HCEC 1CT (cell line): ENCODE data around the gene TSPYL2.

Experiments used
- DNase-seq: peaks from one replicate; pipeline ENCODE4 v3.0.0-alpha.2; 2017

TSPYL2 gene

DNA sequence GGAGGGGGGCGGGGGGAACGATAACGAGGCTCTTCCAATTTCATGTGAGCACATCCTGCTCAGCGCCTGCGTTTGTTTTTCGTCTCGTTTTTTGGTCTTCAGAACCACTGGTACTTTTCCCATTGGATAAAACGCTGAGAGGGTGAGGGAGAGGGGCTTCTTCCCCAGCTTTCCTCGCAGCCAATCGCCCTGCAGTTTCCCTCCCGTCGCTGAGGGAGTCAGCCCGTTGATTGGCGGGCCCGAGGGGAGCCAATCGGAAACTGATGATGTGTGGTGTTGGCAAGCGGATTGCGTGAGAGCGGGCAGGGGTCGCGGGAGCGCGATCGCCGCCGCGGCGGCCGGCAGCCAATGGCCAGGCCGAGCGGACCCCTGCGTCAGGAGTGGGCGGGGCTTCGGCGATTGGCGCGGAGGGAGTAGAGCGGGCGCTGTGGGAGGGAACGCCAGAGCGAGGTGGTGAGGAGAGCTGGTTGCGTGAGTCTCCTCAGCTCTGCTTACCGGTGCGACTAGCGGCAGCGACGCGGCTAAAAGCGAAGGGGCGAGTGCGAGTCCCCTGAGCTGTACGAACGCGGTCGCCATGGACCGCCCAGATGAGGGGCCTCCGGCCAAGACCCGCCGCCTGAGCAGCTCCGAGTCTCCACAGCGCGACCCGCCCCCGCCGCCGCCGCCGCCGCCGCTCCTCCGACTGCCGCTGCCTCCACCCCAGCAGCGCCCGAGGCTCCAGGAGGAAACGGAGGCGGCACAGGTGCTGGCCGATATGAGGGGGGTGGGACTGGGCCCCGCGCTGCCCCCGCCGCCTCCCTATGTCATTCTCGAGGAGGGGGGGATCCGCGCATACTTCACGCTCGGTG, at the start of gene TSPYL2:
Gene TSPYL2 (plus strand): TSS at position 443 of the 848 bp plus-strand sequence. CDS start 132 bp downstream, at position 575.
- DNase-seq: peak; percentile 89

DNA sequence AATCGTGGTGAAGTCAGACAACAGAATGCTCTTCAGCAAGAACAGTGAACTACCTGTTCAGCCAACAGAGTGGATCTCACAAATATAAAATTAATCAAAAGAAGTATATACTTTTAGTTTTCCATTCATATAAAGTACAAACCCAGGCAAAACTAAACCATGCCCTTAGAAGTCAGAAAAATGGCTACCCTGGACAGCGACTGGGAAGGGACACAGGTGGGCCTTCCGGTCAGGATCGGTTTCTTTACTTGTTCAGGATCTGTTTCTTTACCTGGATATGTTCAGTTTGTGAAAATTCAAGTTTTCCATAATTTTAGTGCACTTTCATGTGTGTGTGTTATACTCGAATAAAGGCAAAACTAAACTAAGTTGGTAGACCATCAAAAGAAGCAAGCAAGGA, 46.0 kb upstream of the TSPYL2 start:
- no peak for DNase-seq

DNA sequence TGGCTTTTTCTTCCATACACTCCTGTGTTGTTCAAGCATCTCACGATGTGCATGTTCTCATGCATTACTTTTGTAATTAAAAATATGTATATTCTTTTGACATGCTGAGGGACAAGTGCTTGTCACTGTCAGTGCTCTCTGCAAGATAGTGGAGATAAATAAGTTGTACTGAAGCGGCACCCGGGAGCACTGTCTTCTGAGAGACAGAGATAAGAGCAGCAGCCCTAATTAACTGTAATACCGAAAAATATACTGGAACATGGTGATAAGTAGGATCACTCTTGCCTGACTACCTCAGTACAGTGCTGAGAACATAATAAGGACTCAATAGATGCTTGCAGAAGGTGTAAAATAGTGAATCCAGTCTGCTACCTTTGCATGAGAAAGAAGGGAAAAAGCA, 42.9 kb upstream of the TSPYL2 start:
- DNase-seq: no peak

DNA sequence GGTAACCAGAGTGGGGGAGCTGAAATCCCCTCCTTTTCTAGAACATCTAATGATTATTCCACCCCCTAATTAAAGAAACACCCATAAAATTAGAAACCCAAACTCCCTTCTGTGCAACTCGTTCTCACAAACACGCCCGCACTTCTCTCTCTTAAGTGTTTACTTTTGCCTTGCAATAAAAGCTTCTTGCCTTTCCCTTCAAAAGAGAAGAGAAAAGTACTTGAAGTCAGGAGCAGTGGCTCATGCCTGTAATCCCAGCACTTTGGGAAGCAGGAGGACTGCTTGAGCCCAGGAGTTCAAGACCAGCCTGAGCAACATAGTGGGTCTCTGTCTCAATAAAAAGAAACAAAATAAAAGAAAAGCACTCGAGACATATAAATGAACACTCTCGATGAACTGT, 37.2 kb upstream of the TSPYL2 start:
- no peak for DNase-seq

DNA sequence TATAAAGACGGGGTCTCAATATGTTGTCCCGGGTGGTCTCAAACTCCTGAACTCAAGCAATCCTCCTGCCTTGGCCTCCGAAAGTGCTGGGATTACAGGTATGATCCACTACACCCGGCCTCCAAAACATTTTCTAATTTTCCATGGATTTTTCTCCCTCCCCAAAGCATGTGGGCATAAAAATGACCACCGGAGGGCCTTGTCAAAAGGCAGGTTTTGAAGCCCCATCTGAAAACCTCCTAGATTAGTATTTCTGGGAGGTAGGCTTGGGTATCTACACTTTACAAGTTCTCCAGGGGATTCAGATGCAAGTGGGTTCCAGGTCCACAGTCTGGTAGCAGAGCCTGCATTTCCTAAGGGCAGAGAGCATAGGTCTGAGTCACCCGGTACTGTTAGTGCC, 34.9 kb upstream of the TSPYL2 start:
- DNase-seq: no peak

DNA sequence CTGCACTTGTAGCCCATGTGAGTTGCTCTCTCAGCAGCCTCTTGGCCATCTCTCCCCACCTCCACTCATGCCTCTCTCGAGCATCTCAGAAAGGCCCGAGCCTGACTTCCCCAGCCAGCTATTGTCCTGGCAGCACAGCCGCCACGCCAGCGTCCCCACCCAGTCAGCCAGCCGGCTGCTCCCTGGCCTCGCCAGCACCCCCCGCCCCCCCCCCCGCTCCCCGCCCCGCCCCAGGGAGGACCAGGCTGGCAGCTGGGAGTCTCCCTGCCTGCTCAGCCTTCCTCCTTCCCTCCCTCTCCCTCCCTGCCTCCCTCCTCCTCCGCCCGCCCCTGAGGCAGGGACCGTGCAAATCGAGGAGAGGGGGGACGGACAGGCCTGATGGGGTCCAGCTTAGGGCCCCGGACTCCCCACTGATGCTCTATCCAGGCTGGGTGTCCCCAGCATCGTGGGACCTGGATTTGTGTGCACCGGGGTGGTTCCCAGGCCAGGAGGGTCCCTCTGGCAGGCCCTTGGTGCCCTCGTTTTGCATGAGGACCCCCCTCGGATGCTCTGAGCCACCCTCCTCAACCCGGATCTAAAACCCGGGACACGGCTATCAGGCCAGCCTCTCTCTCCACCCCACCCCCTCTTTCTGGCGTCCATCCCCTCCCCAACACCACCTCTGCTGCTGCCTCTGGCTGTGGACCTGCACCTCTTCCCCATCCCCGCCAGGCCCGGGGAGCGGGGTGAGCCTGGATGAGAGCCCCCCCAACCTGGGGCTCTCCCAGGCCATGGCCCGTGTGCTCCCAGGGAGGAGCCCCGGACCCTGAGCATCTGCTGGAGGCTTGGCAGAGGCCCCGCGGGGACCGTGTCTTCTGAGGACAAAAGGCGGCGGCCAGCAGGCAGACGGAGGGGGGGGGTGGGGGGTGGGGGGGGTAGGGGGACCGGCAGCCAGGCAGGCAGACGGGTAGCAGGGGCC, 33.7 kb upstream of the TSPYL2 start, which contains the start of gene GPR173:
Gene GPR173 (plus strand): TSS at position 621 of the 958 bp plus-strand sequence. CDS start 27,833 bp downstream, outside the sequence.
- DNase-seq: peak; percentile 66

DNA sequence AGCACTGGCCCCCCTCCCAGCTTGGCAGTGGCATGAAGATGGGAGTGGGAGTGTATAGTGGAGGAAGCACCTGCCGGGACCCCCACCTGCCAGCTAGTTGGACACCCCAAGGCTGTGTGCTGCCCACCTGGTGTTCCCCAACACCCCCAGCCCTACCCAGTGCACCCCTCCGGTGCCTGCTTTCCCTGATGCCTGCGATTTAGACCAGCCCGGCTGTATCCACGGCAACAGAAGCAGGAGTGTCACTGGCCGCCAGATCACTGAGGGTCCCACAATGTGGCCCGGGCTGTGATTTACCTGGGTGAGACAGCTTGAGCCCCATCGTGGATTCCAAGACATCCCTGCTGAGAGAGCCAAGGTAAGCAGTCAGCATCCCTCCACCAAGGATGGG, 33.0 kb upstream of the TSPYL2 start:
- no peak for DNase-seq

DNA sequence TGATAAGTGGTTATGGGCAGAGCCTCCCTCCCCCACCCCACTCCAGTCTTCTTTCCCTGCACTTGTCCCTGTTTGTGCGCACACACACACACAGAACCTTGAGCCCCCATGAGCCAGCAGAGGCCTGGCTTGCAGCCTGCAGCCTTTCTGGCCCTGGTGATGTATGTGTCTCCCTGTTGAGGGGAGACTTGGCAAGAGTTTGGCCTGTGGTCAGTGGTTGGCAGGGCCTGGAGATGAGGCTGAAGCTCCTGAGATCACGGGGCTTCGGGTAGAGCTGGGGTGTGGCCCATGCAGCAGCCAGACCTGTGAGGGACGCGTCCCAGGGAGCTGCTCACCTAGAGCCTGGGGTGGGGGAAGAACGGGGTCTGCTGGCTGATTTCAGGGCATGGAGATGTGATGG, 31.3 kb upstream of the TSPYL2 start:
- no peak for DNase-seq

DNA sequence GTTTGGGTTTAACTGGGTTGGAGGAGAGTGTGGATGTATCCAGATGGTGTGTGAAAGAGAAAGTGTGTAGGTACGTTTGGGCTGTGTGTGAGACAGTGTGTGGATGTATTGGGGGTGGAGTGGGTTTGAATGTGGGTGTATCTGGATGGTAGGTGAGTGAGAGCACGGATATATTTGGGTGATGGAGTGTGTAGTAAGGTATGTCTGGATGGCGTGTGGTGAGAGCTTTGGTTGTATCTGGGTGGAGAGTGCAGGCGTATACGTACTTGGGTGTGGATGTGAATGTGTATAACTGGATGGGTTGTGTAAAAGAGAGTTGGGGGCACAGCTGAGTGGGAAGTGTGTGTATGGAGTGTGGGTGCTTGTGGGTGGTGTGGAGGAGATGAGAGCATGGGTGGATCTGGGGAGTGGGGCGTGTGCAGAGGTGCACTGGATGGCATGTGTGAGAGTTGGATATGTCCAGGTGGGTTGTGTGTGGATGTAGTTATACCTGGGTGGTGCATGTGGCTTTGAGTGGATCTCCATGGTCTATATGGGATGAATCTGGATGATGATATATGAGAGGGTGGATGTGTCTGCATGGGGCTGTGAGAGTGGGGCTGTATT, 26.8 kb upstream of the TSPYL2 start:
- no peak for DNase-seq

DNA sequence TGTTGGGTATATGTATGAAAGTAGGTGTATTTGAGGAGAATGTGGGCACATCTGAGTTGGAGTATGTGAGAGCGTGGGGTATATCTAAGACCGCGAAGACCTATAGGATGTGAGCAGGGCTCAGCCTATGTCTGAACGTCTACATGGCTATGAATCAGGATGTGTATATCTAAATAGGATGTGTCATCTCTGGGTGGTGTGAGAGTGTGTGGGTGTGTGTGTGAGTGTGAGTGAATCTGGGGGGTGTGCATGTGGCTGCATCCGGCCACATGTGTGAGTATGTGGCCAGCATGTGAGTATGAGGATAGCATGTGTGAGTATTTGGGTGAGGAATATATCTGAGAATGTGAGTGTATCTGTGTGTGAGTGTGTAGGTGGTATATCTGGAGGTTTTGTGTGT, 25.9 kb upstream of the TSPYL2 start:
- DNase-seq: peak; percentile 20

DNA sequence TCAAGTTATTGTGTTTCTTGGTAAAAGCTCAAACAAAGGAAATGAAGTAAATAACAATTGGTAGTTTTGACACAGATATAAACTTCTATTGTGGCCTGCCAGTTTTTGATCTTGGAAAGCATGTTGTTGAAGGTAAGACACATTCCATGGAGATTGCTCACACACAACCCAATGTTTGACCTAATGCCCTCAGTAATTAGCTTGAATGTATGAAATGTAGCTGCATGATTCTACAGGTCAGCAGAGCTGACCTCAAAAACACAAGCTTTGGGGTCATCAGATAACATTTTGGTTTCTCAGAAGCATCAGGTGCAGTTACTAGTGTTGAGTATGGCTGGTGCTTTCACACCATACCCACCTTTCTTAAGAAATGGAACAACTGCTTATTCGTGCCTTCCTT, 17.1 kb upstream of the TSPYL2 start:
- DNase-seq: no peak

DNA sequence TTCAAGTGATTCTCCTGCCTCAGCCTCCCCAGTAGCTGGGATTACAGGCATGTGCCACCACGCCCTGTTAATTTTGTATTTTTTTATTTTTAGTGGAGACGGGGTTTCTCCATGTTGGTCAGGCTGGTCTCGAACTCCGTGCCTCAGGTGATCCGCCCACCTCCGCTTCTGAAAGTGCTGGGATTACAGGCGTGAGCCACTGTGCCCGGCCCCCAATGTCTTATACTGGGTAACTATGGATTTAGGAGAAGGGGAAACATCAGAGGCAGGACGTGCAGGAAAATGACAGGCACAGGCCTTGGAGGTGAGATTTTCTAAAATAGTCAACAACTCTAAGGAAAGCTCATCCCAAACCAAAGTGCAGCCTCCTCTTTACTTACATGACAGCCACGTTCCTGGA, 11.1 kb upstream of the TSPYL2 start:
- no peak for DNase-seq

DNA sequence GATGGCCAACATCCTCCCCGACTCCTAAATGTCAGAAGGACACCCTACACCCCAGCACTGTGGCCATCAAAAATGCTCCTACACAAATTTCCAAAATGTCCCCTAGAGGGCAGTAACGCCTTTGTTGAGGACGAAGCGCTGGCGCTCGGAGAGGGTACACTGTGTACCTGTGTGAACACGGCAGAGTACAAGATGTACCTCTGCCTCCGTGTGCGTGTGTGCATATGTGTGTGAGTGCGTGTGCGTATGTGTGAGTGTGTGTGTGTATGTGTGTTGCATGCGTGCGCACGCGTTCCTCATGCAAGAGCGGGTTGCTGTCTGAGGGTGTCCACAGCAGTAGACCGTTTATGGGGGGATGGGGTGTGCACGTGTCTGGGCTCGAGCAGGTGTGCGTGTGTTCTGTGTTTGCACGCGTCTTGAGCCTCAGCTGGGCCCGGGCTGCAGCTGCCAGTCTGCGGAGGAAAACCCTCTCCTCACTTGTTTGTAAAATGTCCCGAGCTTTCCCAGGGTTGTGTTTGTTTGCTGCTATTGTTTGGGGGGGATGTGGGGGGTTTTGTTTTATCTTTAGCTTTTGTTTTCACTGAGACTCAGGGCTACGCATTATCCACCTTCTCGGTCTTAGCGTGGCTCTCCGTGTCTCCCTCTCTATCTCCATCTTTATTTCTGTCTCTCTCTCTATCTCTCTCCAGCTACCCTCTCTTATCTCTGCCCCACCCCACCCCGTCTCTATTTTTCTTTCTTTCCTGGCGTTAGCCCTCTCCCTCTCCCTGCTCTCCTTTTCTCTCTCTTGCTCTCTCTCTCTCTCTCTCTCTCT, 10.4 kb upstream of the TSPYL2 start:
- DNase-seq: peak; percentile 44

DNA sequence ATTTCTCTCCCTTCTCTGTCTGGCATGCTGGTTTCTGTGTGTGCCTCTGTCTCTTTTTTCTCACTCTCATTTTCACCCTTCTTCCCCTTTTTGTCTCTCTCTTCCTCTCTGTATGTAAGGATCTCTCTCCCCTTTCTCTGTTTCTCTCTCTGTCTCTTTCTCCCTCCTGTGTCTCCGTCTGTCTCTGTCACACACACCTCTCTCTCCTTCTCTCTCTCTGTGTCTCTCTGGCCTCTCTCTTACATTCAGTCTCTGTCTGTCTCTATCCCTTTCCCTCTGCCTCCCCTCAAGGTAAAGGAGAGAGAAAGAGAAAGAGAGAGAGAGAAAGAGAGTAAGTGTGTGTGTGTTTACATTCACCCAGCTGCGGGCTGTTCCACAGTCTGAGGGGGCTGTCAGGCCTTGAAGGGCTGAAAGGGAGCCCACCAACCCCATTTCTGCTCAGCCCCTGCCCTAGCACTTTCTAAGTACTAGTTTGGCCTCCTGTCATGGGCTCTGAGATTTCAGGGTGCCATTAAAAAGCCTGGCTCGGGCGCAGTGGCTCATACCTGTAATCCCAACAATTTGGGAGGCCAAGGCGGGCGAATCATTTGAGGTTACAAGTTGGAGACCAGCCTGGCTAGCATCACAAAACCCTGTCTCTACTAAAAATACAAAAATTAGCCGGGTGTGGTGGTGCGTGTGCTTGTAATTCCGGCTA, 9.6 kb upstream of the TSPYL2 start:
- DNase-seq: no peak

DNA sequence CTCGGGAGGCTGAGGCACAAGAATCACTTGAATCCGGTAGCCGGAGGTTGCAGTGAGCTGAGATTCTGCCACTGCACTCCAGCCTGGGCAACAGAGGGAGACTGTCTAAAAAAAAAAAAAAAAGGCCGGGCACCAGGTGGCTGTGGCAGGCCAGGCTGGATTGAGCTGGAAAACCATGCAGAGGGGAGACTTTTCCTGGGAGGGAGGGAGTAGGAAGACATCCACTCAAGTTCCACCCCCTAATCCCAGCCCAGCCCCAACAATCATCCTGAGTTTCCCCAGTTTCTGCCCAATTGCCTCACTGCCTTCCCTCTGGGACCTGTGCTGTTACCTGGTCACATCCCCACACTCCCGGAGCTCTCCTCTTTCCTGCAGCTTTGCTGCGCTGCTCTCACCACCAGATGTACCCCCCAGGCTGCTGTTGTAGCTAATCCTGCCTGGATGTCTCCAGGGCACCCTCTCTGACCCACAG, 9.0 kb upstream of the TSPYL2 start:
- DNase-seq: no peak

DNA sequence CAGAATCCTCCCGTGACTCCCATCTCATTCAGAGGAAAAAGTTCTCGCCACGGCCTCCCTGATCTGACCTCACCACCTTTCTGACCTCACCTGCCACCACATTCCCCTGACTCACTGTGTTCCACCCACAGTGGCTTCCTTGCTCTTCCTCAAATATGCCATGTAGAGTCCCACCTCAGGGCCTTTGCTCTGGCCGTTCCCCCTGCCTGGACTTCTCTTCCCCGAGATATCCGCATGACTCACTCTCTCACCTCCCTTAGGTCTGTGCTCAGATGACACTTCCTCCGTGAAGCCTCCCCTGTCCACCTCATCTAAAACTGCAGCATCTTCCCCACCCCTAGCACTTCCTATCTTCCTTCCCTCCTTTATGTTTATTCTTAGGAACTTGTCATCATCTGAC, 7.2 kb upstream of the TSPYL2 start:
- DNase-seq: no peak

DNA sequence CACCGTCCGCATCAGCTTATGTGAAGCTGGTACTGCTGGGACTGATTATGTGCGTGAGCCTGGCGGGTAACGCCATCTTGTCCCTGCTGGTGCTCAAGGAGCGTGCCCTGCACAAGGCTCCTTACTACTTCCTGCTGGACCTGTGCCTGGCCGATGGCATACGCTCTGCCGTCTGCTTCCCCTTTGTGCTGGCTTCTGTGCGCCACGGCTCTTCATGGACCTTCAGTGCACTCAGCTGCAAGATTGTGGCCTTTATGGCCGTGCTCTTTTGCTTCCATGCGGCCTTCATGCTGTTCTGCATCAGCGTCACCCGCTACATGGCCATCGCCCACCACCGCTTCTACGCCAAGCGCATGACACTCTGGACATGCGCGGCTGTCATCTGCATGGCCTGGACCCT, 5.5 kb upstream of the TSPYL2 start:
- no peak for DNase-seq

DNA sequence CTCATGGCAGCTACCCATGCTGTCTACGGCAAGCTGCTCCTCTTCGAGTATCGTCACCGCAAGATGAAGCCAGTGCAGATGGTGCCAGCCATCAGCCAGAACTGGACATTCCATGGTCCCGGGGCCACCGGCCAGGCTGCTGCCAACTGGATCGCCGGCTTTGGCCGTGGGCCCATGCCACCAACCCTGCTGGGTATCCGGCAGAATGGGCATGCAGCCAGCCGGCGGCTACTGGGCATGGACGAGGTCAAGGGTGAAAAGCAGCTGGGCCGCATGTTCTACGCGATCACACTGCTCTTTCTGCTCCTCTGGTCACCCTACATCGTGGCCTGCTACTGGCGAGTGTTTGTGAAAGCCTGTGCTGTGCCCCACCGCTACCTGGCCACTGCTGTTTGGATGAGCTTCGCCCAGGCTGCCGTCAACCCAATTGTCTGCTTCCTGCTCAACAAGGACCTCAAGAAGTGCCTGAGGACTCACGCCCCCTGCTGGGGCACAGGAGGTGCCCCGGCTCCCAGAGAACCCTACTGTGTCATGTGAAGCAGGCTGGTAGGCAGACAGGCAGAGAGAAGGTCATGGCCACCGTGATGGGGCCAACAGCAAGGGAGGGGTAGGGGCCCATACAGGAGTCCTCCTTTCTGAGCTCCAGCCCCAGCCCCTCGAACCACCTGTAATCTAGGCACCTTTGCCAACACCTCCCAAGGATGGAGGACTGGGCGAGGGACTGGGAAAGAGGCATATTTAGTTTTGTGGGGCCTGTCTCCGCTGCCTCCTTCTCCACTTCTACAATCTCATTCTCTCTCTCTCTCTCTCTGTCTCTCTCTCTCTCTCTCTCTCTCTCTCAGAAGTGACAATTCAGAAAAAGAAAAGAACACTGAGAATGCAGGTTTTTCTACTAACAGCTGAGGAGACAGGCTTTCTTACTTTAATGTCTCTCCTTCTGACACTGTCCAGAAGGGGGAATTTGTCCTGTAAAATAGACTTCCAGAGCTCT, 4.7 kb upstream of the TSPYL2 start:
- DNase-seq: no peak

DNA sequence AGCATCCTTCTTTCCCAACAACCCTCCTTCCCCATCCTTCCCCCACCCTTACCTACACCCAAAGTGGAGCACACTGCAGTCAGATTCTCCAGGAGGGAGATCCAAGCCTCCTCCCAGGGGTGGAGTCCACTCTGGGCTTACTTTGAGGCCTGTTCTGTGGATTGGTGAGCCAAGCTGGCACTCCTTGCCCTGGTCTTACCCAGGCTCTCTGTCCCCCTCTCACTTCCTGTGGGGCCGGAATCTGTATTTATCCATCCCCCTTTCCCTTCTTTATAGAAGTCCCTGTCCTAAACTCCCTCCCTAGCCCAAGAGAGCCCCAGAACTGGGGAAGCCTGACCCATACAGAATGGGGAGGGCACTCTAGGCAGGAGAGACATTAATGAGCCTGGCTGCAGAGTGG, 3.2 kb upstream of the TSPYL2 start:
- no peak for DNase-seq
